Astrocyte (in vitro differentiated cells and primary cell): ENCODE data around the gene LRRC26.

Experiments used
- EZH2 ChIP-seq: IDR thresholded peaks from 2 replicates; pipeline ENCODE4 v1.6.1; 2012; ENCODE audit warnings: mild to moderate bottlenecking, low read length, inconsistent platforms; ENCODE audit not compliant: insufficient read depth
- TF ChIP-seq, protein P1 (sequence below): IDR thresholded peaks from 2 replicates; pipeline ENCODE4 v1.5.1; 2011; ENCODE audit warnings: low read depth, mild to moderate bottlenecking, inconsistent platforms, low read length, moderate library complexity; ENCODE audit not compliant: insufficient read depth

DNA sequence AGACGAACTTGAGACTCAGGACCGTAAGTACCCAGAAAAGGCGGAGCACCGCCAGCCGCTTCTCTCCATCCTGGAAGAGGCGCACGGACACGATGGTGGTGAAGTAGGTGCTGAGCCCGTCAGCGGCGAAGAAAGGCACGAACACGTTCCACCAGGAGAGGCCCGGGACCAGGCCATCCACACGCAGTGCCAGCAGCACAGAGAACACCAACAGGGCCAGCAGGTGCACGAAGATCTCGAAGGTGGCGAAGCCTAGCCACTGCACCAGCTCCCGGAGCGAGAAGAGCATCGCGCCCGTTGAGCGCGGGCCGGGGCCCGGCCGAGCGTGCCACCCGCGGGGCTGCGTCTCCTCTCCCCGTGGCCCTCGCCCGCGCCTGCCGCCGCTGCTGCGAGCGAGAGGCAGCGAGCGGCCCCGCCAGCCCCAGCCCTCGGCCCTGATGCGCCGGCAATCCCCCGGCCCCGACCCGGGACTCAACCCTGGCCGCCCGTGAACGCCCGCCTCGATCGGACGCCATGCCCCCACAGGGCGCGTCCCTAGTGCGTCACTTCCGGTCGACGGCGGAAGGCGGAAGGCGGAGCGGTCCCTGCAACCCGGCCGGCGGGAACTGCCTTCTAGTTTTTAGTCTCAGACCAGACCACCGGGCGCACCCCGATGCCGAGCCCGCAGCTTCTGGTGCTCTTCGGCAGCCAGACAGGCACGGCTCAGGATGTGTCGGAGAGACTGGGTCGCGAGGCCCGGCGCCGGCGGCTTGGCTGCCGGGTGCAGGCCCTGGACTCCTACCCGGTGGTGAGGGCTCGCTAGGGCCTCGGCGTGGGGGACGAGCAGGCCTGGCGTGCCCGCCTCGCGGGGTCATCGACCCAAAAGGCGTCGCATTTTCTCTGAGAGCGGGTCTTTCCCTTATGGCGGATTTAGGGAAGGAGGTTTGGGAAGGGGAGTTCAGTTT is 35.5 kb upstream of the LRRC26 start, which contains the start of the genes NDOR1 and TMEM203:
- TF ChIP-seq, protein P1, sequence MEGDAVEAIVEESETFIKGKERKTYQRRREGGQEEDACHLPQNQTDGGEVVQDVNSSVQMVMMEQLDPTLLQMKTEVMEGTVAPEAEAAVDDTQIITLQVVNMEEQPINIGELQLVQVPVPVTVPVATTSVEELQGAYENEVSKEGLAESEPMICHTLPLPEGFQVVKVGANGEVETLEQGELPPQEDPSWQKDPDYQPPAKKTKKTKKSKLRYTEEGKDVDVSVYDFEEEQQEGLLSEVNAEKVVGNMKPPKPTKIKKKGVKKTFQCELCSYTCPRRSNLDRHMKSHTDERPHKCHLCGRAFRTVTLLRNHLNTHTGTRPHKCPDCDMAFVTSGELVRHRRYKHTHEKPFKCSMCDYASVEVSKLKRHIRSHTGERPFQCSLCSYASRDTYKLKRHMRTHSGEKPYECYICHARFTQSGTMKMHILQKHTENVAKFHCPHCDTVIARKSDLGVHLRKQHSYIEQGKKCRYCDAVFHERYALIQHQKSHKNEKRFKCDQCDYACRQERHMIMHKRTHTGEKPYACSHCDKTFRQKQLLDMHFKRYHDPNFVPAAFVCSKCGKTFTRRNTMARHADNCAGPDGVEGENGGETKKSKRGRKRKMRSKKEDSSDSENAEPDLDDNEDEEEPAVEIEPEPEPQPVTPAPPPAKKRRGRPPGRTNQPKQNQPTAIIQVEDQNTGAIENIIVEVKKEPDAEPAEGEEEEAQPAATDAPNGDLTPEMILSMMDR = no peak
- TF ChIP-seq EZH2 = no peak
